Fibroblast of lung (primary cell): ENCODE data around the gene THBS4. TPM values are rescaled to one million over a fixed set of nuclear protein-coding genes. Genes with fewer than 3 reads are reported as not detected.

Experiments used
- DNase-seq, 2 donors: peaks; one replicate each; pipeline versions ENCODE4 v3.0.0 to v3.0.0-alpha.2; 2010; ENCODE audit warnings: low read depth in 2 of 2
- H2AFZ ChIP-seq: 2 replicates; pipeline ENCODE4 v1.5.1; 2012; ENCODE audit warnings: low read length, control low read depth, inconsistent platforms
- H3K27ac ChIP-seq: 2 replicates; pipeline ENCODE4 v1.5.1; 2011; ENCODE audit warnings: low read length, control low read depth; ENCODE audit not compliant: insufficient read depth
- H3K27me3 ChIP-seq: 2 replicates; pipeline ENCODE4 v1.5.1; 2011; ENCODE audit warnings: mild to moderate bottlenecking, low read length; ENCODE audit not compliant: control insufficient read depth, insufficient read depth
- H3K36me3 ChIP-seq: 2 replicates; pipeline ENCODE4 v1.5.1; 2011; ENCODE audit warnings: low read length; ENCODE audit not compliant: control insufficient read depth, insufficient read depth
- H3K4me1 ChIP-seq: 2 replicates; pipeline ENCODE4 v1.5.1; 2011; ENCODE audit warnings: low read length; ENCODE audit not compliant: control insufficient read depth, insufficient read depth; ENCODE audit errors: extremely low read depth
- H3K4me2 ChIP-seq: 2 replicates; pipeline ENCODE4 v1.5.1; 2011; ENCODE audit warnings: low read length, control low read depth; ENCODE audit not compliant: insufficient read depth; ENCODE audit errors: extremely low read depth
- H3K4me3 ChIP-seq, 4 experiments: fragments of 200-600 bp in 1 of 4; sonication (generic) in 1 of 4; replicated peaks in 1 of 4; 2 replicates each; pipeline ENCODE4 v1.5.1; 2011 to 2016; ENCODE audit warnings: low read length in 4 of 4, low read depth in 3 of 4, mild to moderate bottlenecking in 3 of 4, control low read depth in 2 of 4, inconsistent platforms in 1 of 4, mixed read lengths in 1 of 4; ENCODE audit not compliant: insufficient read depth in 1 of 4; ENCODE audit errors: control extremely low read depth in 1 of 4
- H3K79me2 ChIP-seq: 2 replicates; pipeline ENCODE4 v1.5.1; 2012; ENCODE audit warnings: mild to moderate bottlenecking, low read length, inconsistent platforms; ENCODE audit not compliant: control insufficient read depth, insufficient read depth
- H3K9ac ChIP-seq: 2 replicates; pipeline ENCODE4 v1.5.1; 2011; ENCODE audit warnings: mild to moderate bottlenecking, low read length, control low read depth; ENCODE audit not compliant: insufficient read depth
- H3K9me3 ChIP-seq: 2 replicates; pipeline ENCODE4 v1.5.1; 2012; ENCODE audit warnings: low read depth, low read length; ENCODE audit not compliant: control insufficient read depth, insufficient read depth
- H4K20me1 ChIP-seq: 2 replicates; pipeline ENCODE4 v1.5.1; 2011; ENCODE audit warnings: low read length; ENCODE audit not compliant: control insufficient read depth, insufficient read depth; ENCODE audit errors: extremely low read depth
- EZH2 ChIP-seq: IDR thresholded peaks from 2 replicates; pipeline ENCODE4 v1.5.1; 2012; ENCODE audit warnings: low read length, control low read depth, mild to moderate bottlenecking; ENCODE audit errors: missing control alignments
- polyA plus RNA-seq, 2 donors: library from polyadenylated mRNA; depleted of rRNA in 1 of 2; stranded (reverse) in 1 of 2; unstranded in 1 of 2; fragments of >200 nt; gene quantifications; 2 replicates each; pipeline ENCODE4 v1.2.1, GENCODE V29; 2011 to 2012; ENCODE audit warnings: missing spikeins in 1 of 2
- total RNA-seq: library from RNA; depleted of rRNA; stranded (reverse); fragments of >200 nt; gene quantifications from 2 replicates; pipeline ENCODE4 v1.2.1, GENCODE V29; 2014
- TF ChIP-seq, protein P1 (sequence below), 2 donors: IDR thresholded peaks in 1 of 2; conservative IDR thresholded peaks in 1 of 2; 1 replicate in 1 of 2; 2 replicates in 1 of 2; pipeline ENCODE4 v1.5.1; 2011 to 2012; ENCODE audit warnings: low read length in 2 of 2, control low read depth in 1 of 2, inconsistent platforms in 1 of 2, low read depth in 1 of 2, mild to moderate bottlenecking in 1 of 2

THBS4 gene
- total and polyA plus RNA-seq, 2 donors (not counting 1 experiment from before 2014, with no cell fraction given) = 0.11 to 1.5 TPM

DNA sequence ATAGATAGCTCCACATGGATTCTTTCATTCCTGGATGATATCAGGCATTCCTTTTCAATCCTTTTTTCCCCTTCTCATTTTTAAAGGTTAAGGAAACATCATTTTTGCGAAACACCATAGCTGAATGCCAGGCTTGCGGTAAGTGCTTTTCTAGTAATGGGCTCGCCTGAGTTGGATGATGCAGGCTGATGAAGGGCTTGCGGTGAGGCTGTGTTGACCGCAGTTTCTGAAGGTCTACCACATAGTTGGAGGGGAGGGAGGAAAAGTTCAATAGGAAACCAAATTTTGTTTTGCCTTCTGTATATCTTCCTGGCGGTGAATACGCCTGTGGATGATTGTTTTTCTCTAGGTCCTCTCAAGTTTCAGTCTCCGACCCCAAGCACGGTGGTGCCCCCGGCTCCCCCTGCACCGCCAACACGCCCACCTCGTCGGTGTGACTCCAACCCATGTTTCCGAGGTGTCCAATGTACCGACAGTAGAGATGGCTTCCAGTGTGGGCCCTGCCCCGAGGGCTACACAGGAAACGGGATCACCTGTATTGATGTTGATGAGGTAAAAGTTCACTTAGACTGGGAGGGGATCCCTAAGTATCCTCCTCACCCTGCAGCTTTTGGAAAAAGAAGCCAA lies 24.3 kb downstream of the THBS4 start:
- H3K27me3 ChIP-seq = no peaks in the 10 kb centered on the region
- H3K4me1 ChIP-seq = no peaks in the 10 kb centered on the region
- DNase-seq = no peak
- no peak overlapping the region for H3K4me3 ChIP-seq
- TF ChIP-seq EZH2 = no peak
- TF ChIP-seq, protein P1, sequence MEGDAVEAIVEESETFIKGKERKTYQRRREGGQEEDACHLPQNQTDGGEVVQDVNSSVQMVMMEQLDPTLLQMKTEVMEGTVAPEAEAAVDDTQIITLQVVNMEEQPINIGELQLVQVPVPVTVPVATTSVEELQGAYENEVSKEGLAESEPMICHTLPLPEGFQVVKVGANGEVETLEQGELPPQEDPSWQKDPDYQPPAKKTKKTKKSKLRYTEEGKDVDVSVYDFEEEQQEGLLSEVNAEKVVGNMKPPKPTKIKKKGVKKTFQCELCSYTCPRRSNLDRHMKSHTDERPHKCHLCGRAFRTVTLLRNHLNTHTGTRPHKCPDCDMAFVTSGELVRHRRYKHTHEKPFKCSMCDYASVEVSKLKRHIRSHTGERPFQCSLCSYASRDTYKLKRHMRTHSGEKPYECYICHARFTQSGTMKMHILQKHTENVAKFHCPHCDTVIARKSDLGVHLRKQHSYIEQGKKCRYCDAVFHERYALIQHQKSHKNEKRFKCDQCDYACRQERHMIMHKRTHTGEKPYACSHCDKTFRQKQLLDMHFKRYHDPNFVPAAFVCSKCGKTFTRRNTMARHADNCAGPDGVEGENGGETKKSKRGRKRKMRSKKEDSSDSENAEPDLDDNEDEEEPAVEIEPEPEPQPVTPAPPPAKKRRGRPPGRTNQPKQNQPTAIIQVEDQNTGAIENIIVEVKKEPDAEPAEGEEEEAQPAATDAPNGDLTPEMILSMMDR (conservative IDR thresholded peaks at IDR 0.05 in 1 of 2, IDR thresholded peaks at IDR 0.05 in 1 of 2; ENCODE audit: low read depth in 1 of 2, low read length in 2 of 2) = no peak
- no peak overlapping the region for H3K27ac ChIP-seq
- H3K9me3 ChIP-seq = no peaks in the 10 kb centered on the region
- H3K4me2 ChIP-seq = no peak overlapping the region
- H3K79me2 ChIP-seq = no peaks in the 10 kb centered on the region
- H3K36me3 ChIP-seq = no peaks in the 10 kb centered on the region
- no peak overlapping the region for H2AFZ ChIP-seq
- no peaks in the 10 kb centered on the region for H4K20me1 ChIP-seq
- H3K9ac ChIP-seq = no peak overlapping the region

DNA sequence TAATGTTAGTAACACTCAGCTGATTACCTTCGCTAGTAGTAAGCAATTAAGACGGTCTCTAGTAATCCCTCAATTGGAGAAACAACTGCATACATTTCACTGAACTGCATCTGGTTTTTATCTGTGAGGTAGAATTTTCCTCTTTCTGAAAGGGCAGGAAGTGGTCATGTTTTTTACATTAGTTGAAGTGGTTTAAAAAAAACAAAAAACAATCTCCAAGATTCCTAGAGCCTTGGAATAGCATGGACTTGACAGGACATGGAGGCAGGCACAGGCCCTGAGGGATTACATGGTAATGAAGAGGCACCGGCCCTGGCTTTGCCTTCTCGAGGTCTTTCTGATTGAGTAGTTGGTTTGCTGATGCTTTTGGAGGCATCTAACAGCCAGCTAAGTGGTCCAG lies 25.8 kb downstream of the THBS4 start:
- DNase-seq = no peak

DNA sequence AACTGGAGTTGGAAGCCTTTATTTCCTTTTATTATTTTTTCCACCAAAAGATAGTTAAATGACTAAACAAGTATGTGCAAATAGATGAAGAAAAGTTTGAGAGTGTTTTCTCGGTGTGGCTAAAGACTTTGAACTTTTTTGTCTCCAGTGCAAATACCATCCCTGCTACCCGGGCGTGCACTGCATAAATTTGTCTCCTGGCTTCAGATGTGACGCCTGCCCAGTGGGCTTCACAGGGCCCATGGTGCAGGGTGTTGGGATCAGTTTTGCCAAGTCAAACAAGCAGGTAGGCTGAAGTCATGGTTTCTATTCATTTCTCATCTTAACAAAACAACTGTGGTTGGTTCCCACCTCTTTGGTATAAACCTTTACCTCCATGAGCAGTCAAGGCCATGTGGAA lies 26.4 kb downstream of the THBS4 start:
- Histone ChIP-seq H4K20me1 (no peaks in the 10 kb centered on the region), H2AFZ (no peak overlapping the region), H3K9me3 (no peaks in the 10 kb centered on the region), H3K4me1 (no peaks in the 10 kb centered on the region), H3K27ac (no peak overlapping the region), H3K4me3 (no peak overlapping the region), H3K4me2 (no peak overlapping the region), H3K36me3 (no peaks in the 10 kb centered on the region), H3K79me2 (no peaks in the 10 kb centered on the region), H3K27me3 (no peaks in the 10 kb centered on the region), H3K9ac (no peak overlapping the region)
- no peak for DNase-seq
- no peak for TF ChIP-seq EZH2
- TF ChIP-seq, protein P1 (conservative IDR thresholded peaks at IDR 0.05 in 1 of 2, IDR thresholded peaks at IDR 0.05 in 1 of 2; ENCODE audit: low read depth in 1 of 2, low read length in 2 of 2) = no peak

More for the DNA sequence above, 25.8 kb downstream of the THBS4 start:
- Histone ChIP-seq H3K9ac (no peak overlapping the region), H2AFZ (no peak overlapping the region), H3K79me2 (no peaks in the 10 kb centered on the region), H3K27me3 (no peaks in the 10 kb centered on the region), H3K4me3 (no peak overlapping the region), H3K4me2 (no peak overlapping the region), H4K20me1 (no peaks in the 10 kb centered on the region), H3K27ac (no peak overlapping the region), H3K36me3 (no peaks in the 10 kb centered on the region), H3K4me1 (no peaks in the 10 kb centered on the region), H3K9me3 (no peaks in the 10 kb centered on the region)
- TF ChIP-seq, protein P1 (conservative IDR thresholded peaks at IDR 0.05 in 1 of 2, IDR thresholded peaks at IDR 0.05 in 1 of 2; ENCODE audit: low read depth in 1 of 2, low read length in 2 of 2) = no peak
- TF ChIP-seq EZH2 = no peak
